ENCODE measurements around the gene LYPD8.

DNA sequence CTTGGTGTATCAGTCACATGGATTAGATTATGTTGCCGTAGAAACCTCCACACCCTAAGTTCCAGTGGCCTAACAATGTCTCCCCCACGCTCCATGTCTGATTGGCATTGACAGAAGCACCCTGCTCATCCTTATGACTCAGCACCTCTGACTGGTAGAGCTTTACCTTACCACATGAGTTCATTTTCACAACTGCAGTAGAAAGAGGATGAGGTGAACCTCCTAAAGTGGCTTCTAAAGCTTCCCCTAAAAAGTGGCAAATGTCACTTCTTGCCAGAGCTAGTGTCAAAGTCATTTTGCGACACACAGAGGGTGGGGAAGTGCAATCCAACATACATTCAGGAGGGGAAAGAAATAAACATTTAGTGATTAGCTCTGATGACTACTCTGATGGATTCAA lies 30.6 kb upstream of the LYPD8 start:
- TF ChIP-seq, protein P1, sequence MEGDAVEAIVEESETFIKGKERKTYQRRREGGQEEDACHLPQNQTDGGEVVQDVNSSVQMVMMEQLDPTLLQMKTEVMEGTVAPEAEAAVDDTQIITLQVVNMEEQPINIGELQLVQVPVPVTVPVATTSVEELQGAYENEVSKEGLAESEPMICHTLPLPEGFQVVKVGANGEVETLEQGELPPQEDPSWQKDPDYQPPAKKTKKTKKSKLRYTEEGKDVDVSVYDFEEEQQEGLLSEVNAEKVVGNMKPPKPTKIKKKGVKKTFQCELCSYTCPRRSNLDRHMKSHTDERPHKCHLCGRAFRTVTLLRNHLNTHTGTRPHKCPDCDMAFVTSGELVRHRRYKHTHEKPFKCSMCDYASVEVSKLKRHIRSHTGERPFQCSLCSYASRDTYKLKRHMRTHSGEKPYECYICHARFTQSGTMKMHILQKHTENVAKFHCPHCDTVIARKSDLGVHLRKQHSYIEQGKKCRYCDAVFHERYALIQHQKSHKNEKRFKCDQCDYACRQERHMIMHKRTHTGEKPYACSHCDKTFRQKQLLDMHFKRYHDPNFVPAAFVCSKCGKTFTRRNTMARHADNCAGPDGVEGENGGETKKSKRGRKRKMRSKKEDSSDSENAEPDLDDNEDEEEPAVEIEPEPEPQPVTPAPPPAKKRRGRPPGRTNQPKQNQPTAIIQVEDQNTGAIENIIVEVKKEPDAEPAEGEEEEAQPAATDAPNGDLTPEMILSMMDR (conservative IDR thresholded peaks at IDR 0.05), result no peak
- TF ChIP-seq ZFX (IDR thresholded peaks at IDR 0.05), result no peak

Measured in C4-2B (cell line).